Body of pancreas (tissue), 4 donors: ENCODE results near the gene DLG1.

ENCODE experiments used
- CTCF ChIP-seq, 7 experiments: fragments of 450-650 bp in 4 of 7; fragments of 200-600 bp in 3 of 7; sonication (generic) in 3 of 7; IDR thresholded peaks; one replicate each; pipeline ENCODE4 v1.5.1; 2016 to 2019; ENCODE audit warnings: antibody characterized with exemption in 7 of 7
- POLR2A ChIP-seq, 3 donors: fragments of 450-650 bp; IDR thresholded peaks; one replicate each; pipeline ENCODE4 v1.6.1; 2016; ENCODE audit warnings: antibody characterized with exemption in 3 of 3, mild to moderate bottlenecking in 2 of 3

GRCh38 chr3:197239857-197240256 is 58.6 kb downstream of the DLG1 start:
- TF ChIP-seq CTCF (IDR thresholded peaks at IDR 0.05) (no peak), POLR2A (IDR thresholded peaks at IDR 0.05) (no peak)
